ENCODE data around the gene TCOF1.

Gene TCOF1

GRCh38 chr5:150391064-150391834 lies 33.8 kb downstream of the TCOF1 start:
- ATAC-seq: no peak
- no peak for TF ChIP-seq CREB5 (CRISPR knock-in tag; IDR thresholded peaks at IDR 0.05; ENCODE audit: low read depth)
- no peak for TF ChIP-seq TCF4 (CRISPR knock-in tag; IDR thresholded peaks at IDR 0.05; ENCODE audit: borderline replicate concordance)
- no peak for TF ChIP-seq GLIS3 (CRISPR knock-in tag; IDR thresholded peaks at IDR 0.05)
- TF ChIP-seq CSRNP3 (CRISPR knock-in tag; IDR thresholded peaks at IDR 0.05): no peak
- no peak for TF ChIP-seq TSHZ2 (CRISPR knock-in tag; IDR thresholded peaks at IDR 0.05)
- no peak for TF ChIP-seq ISL1 (CRISPR knock-in tag; IDR thresholded peaks at IDR 0.05)
- TF ChIP-seq ESRRG (CRISPR knock-in tag; IDR thresholded peaks at IDR 0.05): no peak
- TF ChIP-seq PATZ1 (CRISPR knock-in tag; IDR thresholded peaks at IDR 0.05; ENCODE audit: borderline replicate concordance): no peak
- TF ChIP-seq ZNF565 (CRISPR knock-in tag; conservative IDR thresholded peaks at IDR 0.05; ENCODE audit: low read depth): no peak
- no peak for TF ChIP-seq BACH2 (CRISPR knock-in tag; IDR thresholded peaks at IDR 0.05; ENCODE audit: borderline replicate concordance)
- TF ChIP-seq ZNF70 (CRISPR knock-in tag; IDR thresholded peaks at IDR 0.05): no peak

- no peak for ATAC-seq
- TF ChIP-seq CREB5 (CRISPR knock-in tag; IDR thresholded peaks at IDR 0.05; ENCODE audit: low read depth): no peak
- TF ChIP-seq ZNF8 (CRISPR knock-in tag; IDR thresholded peaks at IDR 0.05): no peak
Observed at GRCh38 chr5:150391986-150392385, 34.5 kb downstream of the TCOF1 start.

- TF ChIP-seq RARB (CRISPR knock-in tag; IDR thresholded peaks at IDR 0.05) (no peak), TOX (CRISPR knock-in tag; IDR thresholded peaks at IDR 0.05; ENCODE audit: borderline replicate concordance) (no peak), ISL1 (CRISPR knock-in tag; IDR thresholded peaks at IDR 0.05) (no peak), TCF4 (CRISPR knock-in tag; IDR thresholded peaks at IDR 0.05; ENCODE audit: borderline replicate concordance) (no peak), CREB5 (CRISPR knock-in tag; IDR thresholded peaks at IDR 0.05; ENCODE audit: low read depth) (no peak), OSR1 (CRISPR knock-in tag; IDR thresholded peaks at IDR 0.05) (no peak), CSRNP3 (CRISPR knock-in tag; IDR thresholded peaks at IDR 0.05) (no peak), BACH2 (CRISPR knock-in tag; IDR thresholded peaks at IDR 0.05; ENCODE audit: borderline replicate concordance) (no peak), CSDC2 (CRISPR knock-in tag; IDR thresholded peaks at IDR 0.05) (no peak)
- ATAC-seq: no peak; the same call in 2 of the 3 replicates
Observed at GRCh38 chr5:150392680-150393079, 35.2 kb downstream of the TCOF1 start.
